GM19397 (cell line): ENCODE data around the gene STK32C.

Experiments used
- ATAC-seq: cut with Tn5 transposase; IDR thresholded peaks from one replicate; pipeline ENCODE4 v1.9.1; 2021; ENCODE audit warnings: mild to moderate bottlenecking, moderate library complexity; ENCODE audit not compliant: unreplicated experiment

Gene STK32C

GRCh38 chr10:132250481-132251475, 57.0 kb downstream of the STK32C start:
- no peak for ATAC-seq

- ATAC-seq: no peak
Measured at GRCh38 chr10:132249824-132250375, 57.9 kb downstream of the STK32C start.

GRCh38 chr10:132249226-132249724, 58.5 kb downstream of the STK32C start:
- ATAC-seq: no peak

- no peak for ATAC-seq
Measured at GRCh38 chr10:132248455-132249225, 59.1 kb downstream of the STK32C start.

- ATAC-seq: no peak
Measured at GRCh38 chr10:132247943-132248342, 59.8 kb downstream of the STK32C start.

- no peak for ATAC-seq
Measured at GRCh38 chr10:132246296-132246695, 61.5 kb downstream of the STK32C start.

- no peak for ATAC-seq
Measured at GRCh38 chr10:132245056-132245455, 62.7 kb downstream of the STK32C start.

GRCh38 chr10:132243626-132244025, 64.1 kb downstream of the STK32C start:
- no peak for ATAC-seq

- ATAC-seq: no peak
Measured at GRCh38 chr10:132243141-132243540, 64.6 kb downstream of the STK32C start.

GRCh38 chr10:132242103-132242840, 65.5 kb downstream of the STK32C start:
- ATAC-seq: no peak

- ATAC-seq: no peak
Measured at GRCh38 chr10:132241496-132241895, 66.3 kb downstream of the STK32C start.

- no peak for ATAC-seq
Measured at GRCh38 chr10:132241086-132241485, 66.7 kb downstream of the STK32C start.

GRCh38 chr10:132240581-132240980, 67.2 kb downstream of the STK32C start:
- ATAC-seq: no peak

- ATAC-seq: no peak
Measured at GRCh38 chr10:132240156-132240555, 67.6 kb downstream of the STK32C start.

- no peak for ATAC-seq
Measured at GRCh38 chr10:132239126-132240031, 68.4 kb downstream of the STK32C start.

- ATAC-seq: no peak
Measured at GRCh38 chr10:132238371-132239125, 69.2 kb downstream of the STK32C start.

- no peak for ATAC-seq
Measured at GRCh38 chr10:132237871-132238270, 69.9 kb downstream of the STK32C start.

- ATAC-seq: no peak
Measured at GRCh38 chr10:132237396-132237795, 70.4 kb downstream of the STK32C start.

GRCh38 chr10:132236881-132237280, 70.9 kb downstream of the STK32C start:
- no peak for ATAC-seq
